Peyer's patch (tissue), 4 donors: ENCODE results near the gene C3orf20.

Source experiments
- CTCF ChIP-seq, 6 experiments: fragments of 450-650 bp in 4 of 6; fragments of 200-600 bp in 2 of 6; sonication (generic) in 1 of 6; IDR thresholded peaks; one replicate each; pipeline ENCODE4 v1.5.1; 2017 to 2019; ENCODE audit warnings: antibody characterized with exemption in 6 of 6, mild to moderate bottlenecking in 3 of 6, moderate library complexity in 1 of 6
- POLR2A ChIP-seq, 2 donors: fragments of 450-650 bp; IDR thresholded peaks; one replicate each; pipeline ENCODE4 v1.5.1; 2017; ENCODE audit warnings: antibody characterized with exemption in 2 of 2, mild to moderate bottlenecking in 2 of 2, moderate library complexity in 2 of 2

- no peak for TF ChIP-seq CTCF (IDR thresholded peaks at IDR 0.05)
- TF ChIP-seq POLR2A (IDR thresholded peaks at IDR 0.05): no peak
These were observed 112.7 kb downstream of the C3orf20 start for GRCh38 chr3:14787630-14788029.
